HG03432 (cell line): ENCODE data around the gene LHFPL2.

Experiments
- ATAC-seq: cut with Tn5 transposase; IDR thresholded peaks from one replicate; pipeline ENCODE4 v1.9.1; 2021; ENCODE audit warnings: mild to moderate bottlenecking, moderate library complexity; ENCODE audit not compliant: unreplicated experiment

The LHFPL2 gene

DNA sequence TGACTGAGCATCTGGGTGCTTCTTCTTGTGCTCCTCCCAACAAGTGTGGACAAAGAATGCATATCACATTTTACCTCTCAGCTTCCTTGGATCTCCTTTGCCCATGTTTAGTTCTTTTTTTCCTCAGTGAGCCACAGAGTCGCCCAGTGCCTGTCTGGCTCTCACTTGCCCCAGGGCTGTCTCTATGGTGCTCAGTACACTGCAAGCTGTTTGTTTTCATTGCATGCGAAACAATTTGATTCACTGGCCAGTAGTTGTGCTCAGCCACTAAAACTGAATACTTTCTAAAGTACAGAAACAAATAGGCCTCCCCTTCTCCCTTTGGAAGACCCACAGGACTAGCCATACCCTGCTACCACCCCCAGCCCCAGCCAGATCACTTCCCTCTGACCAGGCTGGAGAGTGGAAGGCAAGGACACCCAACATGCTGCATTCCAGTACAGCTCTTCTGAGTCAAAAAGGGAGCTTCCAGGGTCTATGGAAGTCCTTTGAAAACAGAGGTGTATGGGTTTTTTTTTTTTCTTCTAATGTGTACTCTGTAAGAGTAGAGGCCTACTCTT lies 3.8 kb downstream of the LHFPL2 start:
- ATAC-seq, result no peak

DNA sequence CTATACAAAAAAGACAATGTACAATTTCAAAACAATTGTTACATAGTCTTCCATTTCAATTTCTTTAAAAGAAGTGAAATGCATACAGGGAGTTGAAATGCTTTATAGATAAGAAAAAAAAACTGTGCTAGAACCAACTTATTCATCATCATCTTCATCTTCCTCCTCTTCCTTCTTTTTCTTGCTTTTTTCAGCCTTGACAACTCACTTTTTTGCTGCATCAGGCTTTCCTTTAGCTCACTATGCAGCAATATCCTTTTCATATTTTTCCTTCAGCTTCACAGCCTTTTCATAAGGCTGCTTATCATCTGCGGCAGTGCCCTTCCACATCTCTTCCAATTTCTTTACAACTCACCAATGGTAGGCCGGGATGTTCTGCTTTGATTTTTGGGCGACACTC lies 4.4 kb downstream of the LHFPL2 start:
- no peak for ATAC-seq

DNA sequence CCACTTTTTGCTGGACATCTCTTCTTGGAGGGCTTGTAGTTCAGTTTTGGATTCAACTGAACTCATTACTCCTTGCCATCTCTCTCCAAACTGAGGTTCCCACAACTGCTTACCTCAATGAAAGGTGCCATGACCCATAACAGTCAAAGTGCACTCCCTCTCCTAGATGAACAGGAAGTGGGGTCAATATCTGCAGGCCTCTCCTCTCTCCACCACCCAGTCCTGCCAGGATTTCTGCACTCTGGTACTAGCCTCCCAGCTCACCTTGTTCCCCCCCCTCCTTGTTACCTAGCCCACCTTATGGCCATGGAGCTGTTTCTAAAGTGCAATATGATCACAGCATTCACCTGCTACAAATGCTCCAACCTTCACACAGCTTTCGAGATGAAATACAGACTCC lies 5.9 kb downstream of the LHFPL2 start:
- no peak for ATAC-seq

DNA sequence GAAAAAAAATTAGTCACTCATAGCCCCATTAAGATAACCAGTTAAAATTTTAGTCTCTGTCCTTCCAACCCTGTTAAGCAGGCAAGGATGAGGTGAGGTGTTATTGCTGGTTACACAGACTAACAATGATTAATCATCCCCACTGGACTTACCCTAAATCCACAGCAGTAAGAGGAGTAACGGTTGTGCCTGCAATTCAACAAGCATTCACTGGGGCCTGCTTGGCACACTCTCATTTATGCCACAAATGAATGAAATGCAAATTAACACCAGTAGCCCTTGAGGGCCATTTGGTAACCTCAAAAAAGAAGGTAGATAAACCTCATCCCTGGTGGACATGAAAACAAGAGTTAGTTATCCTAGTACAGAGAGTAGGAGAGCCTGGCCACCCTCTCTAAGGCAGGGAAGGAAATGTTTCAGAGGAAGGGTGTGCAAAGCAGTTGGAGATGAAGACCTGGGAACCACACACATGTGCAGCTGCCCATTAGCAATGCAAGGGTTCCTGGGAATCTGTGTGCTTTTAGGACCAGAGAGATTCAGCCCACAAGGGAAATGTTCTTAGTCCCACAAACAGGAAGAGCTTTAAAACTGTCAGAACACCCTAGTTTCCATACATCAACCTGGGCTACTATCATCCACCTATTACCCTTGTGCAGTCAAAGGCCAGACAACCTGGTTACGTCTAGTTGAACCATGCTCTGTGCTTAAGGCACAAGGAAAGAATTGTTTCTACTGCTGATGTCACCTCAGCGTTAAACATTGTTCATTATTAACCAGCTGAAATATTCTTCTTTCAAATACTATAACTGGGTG lies 7.7 kb downstream of the LHFPL2 start:
- ATAC-seq, result peak; percentile 87

DNA sequence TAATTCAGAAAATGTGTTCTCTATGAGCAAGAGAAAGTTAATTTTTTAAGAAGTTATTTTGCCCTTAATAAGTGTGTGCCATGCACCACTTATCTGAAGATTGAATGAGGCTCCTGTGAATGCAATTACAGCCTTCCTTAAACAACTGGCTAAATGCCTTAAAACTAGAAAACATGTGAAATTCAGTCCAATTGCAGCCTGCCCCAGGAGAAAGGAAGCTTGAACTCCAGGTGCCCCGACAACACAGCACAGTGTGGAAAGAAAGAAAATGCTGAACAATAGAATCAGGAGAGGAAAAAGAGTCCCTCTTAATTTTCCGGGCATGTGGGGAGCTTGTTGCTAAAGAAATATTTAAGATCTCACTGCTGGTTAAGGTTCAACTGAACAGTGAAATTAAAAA lies 8.8 kb downstream of the LHFPL2 start:
- ATAC-seq, result no peak

DNA sequence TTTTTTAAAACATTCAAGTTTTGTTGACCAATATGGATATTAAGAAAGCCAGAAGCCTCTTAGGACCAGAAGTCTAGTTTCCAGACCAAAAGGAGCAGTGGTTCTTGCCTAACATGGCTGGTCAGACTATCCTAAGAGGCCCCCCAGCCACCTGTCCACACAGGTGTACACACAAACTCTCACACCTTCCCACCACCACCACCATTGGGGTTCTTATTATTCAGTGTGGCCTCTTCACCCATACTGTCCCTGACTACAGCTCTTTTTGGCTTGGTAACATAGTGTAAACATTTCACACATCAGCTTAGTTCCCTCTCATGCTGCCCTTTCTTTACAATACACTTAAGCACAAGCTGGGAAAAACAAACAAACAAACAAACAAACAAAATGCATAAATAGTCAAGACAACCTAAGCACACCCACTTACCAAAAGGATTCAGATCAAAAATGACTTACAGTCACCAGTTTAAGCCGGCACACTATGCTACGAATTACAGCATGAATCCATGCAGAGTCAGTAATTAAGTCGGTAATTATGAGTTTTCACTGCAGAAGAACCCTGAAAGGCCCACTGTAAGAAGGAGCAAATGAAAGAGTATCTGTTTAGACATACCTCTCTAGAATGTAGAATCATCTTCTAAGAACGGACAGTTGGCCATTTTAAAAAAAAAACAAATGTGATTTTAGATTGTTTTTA lies 9.5 kb downstream of the LHFPL2 start:
- ATAC-seq, result no peak

DNA sequence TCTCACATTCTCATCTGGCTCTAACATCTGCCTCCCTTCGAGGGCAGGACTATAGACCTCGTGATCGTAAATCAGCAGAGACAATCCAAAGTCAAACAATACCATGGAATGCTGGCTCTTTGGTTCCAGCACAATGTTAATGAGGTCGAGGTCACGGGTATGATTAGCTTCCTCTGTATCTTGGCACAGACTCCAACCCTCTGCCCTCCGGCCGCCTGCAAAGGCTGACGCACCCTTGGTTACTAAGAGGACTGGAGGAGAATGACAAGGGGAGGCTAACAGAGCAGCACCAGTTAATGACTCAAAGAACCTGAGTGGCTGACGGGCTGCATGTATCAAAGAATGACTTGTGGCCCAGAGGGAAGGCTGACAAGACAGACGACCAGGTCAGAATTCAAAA lies 10.1 kb downstream of the LHFPL2 start:
- no peak for ATAC-seq

DNA sequence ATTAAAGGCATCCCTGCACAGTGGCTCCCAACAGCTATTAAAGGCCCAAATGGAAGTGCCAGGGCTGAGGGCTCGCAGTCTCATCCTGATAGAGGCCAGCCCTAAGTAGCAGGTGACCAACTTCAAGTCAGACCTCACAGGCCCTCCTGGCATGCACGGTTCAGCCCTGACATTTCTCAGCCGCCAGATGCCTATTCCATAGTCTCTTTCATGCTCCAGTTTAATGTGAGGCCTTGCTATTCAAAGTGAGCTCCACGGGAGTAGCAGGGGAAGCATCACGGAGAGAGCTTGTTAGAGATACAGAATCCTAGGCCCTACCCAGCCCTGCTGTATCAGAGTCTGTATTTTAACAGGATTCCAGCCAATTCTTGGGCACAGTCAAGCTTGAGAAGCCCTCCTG lies 11.1 kb downstream of the LHFPL2 start:
- no peak for ATAC-seq

DNA sequence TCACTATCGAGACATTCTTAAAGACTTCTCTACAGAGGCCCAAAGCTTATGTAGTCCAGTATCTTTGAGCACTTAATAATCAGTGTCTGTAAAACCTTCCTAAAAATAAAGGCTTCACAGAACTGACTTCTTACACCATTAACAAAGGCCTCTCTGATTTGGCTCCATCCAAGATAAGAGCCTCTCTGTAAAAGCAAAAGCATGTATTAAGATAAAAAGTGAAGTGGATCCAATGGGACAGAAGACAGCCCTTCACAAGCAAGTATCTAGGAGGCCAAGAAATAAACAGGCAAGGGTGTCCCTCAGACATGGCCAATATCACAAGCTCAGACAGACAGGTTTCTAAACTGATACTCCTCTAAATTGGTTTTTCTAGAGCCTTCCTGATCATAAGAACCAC lies 11.9 kb downstream of the LHFPL2 start:
- no peak for ATAC-seq

DNA sequence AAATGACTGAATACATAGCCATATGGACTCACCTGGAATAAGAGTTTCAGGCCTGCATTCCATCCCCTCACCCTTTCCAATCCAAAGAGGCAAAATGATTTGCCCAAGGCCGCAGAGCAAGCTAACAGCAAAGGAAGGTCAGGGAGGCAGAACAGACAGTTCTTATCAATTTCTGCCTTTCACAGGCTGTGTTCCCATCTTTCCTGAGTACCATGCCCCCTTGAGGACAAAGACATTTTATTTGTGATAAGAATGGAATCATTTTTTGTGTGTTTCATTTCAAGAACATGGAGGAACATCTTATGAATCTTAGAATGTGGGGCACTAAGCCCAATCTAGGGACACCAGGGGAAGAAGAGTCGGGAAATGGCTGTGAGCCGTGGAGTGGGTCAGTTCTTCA lies 13.9 kb downstream of the LHFPL2 start:
- no peak for ATAC-seq

DNA sequence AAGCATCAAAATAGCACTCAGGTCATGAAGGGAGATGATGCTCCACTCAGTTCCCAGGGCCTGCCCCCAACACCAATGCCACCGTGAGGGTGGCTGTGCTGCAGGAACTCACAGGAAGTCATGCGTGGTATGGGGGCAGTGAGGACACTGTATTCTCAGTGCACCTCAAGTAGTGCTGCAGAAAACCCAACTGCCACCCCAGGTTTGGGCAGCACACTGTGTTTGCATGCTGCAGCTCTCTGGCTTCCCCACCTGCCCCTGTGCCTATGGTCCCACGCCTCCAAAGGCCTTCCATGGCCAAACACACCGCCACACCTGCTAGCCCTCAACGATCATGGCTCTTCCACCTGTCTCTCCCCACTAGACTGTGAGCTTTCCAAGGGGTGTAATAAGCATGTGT lies 14.3 kb downstream of the LHFPL2 start:
- no peak for ATAC-seq

DNA sequence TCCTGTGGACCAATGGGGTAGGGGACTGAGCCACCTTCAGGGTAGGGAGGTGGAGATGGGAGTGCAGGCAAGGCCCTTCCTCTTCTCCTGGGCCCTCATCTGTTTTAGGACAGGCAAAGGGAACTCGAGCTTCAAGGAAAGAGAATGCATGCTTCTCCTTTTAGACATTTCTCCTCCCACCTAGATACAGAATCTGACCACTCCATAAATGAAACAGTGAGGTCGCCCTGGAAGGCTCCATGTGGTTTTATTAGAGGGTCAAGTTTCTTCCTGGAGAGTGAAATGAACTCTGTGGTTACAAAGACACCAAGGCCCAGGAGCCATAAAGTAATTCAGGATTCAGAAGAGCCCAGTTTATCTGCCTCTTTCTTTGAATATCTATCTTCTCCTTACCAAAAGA lies 14.9 kb downstream of the LHFPL2 start:
- ATAC-seq, result no peak

DNA sequence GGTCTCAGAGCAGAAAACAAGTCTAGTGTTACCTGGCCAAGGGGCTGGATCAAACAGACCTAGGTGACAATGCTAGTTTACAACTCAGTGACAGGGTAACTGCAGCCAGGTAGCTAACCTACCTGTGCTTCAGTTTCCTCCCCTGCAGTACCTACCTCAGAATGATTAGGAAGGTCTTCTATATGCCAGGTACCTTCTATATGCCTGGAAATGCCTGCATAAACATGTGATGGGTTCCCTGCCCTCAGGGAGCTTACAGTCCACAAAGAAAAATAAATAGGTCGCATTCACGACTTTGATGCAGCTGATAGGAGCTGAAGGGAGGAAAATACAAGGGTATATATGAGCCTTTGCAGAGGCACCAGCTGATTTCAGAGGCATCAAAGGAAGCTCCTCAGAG lies 16.1 kb downstream of the LHFPL2 start:
- no peak for ATAC-seq

DNA sequence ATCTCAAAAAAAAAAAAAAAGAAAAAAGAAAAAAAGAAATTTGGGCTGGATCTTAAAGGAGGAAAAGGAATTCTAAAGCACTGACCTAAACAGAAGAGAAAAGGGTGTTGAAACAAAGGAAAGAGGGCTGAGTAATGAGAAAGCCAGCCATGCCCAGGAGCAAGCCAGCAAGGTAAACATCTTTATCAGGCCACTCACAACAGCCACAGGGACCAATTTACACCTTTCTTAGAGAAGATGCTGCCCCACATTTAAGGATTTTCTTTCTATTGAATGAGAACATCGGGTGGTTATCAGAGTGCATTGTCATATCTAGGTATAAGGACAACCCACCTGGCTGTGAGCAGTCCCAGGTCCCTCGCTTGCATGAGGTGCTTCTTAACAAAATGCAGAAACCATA lies 16.6 kb downstream of the LHFPL2 start:
- no peak for ATAC-seq

DNA sequence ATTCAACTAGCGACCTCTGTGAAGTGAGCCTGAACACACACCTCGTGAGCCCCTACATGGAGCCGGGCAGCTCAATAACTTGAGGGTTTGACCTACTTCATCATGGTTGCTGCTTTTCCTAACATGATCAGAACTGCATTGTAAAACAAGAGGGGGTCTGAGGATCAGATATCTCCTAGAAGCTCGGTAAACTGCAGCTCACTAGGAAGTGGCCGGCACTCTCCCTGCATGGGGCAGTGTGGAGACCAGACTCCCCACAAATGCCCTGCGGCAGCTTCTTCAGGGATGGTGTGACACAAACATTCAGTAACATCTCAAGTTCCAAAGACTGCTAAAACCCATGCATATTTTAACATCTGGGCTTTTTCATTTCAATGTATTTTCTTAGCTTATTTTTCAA lies 18.5 kb downstream of the LHFPL2 start:
- no peak for ATAC-seq

DNA sequence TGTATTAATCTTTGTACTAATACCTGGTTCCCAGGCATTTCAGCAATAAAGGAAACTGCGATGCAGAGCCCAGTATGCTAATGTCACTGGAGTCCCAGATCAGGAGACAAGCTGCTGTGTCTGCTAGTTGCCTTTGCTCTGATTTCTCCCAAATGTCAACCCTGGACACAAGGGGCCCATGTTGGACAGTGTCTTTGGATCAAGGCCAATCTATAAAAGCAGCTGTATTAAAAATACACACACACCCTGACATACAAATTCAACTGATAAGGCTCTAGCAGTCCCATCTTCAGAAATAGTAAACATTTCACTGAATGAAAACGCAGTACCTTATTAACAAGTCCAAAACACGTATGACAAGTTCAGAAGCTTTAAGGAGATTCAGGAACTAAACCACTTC lies 18.9 kb downstream of the LHFPL2 start:
- ATAC-seq, result no peak

DNA sequence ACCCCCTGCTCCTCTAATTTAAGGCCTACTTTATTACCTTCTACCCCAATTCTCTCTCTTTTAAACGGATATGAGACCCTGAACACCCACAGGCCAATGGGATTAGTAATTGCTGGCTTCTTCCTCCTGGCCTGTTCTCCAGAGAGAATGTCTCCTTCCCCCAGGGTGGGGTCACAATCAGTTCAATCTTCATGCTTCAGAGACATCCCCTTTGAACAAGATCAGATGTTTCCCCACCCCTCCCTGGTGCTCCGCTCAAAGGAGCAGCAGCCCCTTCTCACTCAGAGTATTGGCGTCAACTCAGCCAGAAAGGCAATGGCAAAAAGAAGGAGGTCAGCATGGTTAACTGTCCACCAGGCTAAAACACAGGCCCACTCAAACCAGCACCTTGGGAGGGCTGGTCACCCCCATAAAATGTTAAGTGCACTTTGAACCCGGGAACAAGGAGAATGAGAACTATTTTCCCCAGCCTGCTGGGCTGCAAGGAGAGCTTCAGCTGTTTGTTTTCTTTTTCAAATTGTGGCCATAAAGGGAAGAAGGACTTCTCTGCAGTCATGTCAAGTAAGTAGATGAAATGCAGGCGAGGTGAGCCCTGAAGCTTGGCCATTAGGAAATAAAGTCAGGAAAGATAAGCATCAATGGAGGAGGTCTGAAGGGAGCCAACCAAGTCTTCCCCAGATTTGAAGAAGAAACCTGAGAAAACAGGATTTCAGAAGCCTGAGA lies 20.1 kb downstream of the LHFPL2 start:
- ATAC-seq, result no peak

DNA sequence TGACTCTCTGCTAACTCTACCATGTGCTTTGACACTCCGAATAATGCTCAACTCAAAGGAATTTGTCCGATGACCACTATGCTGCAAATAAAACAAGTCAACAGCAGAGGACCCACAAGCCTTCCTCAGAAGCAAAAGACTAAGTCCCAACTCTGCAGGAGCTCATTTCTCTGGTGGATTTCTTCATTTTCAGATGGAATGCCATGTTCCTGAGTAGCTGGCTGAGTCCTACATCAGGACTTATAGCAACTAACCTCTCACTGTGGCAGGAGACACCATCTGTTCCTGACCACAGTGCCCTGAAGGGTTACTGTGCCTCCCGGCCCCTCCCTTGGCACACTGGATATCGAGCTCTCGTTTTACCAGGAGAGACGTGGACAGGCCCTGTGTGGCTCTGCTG lies 20.8 kb downstream of the LHFPL2 start:
- ATAC-seq, result no peak

DNA sequence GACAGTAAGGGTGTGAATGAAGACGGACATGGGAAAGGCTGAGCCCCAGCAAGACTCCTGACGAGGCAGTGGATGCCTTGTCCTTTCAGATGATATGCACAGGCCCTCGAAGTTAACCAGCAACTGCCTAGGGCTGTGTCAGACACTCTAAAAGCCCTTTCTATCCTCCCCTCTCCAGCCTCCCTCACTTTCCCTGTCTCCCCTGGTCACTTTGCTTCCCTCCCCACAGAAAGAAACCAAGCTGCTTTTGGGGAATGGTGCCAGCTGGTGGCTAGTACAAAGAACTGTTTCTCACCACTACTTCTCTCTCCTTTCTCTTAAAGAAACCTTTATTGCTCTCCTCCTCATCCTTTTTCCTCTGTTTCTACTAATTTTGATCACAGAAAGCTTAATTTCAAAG lies 21.4 kb downstream of the LHFPL2 start:
- ATAC-seq, result no peak

DNA sequence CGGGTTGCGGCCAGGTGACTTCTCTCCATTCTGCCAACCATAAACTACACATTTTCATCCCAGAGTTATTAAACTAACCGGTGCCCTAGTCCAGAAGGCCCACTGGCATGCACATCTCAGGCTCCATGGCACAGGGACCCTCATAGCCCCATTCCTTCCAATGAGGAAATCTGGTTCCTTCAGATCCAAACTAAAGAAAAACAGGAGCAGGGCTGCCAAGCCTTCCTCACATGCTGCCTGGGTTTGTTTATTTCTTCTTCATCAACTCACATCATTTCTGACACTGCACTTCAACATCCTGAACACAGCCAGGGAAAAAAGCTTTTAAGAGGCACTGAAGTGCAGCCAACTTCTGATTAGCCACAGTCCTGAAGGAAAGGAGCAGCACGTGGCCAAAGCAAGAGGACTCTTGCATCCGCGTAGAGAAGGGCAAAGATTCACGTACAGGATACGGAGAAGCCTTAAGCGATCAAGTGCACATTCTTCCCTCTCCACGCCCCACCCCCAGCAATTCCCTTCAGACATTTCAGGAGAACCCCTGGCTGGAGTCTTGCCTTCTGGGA lies 22.5 kb downstream of the LHFPL2 start:
- no peak for ATAC-seq

DNA sequence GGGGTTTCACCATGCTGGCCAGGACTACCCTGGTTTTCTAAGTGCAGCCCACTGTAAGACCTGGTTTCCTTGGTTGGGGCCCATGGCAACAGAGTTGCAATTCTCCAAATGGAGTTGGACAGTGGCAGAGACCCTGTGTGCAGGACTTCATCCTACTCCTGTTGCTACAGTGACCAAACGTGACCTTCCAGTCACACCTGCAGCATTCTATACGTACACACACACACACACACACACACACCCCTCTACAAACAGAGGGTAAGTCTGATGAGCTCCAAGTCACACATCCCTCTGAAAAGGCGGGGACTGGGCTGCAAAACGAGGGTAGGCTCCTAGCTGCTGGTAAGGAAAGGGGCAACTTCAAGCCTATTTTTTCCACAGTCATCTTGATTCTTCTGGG lies 23.6 kb downstream of the LHFPL2 start:
- ATAC-seq, result no peak
